ENCODE results near the gene ALOX5. TPM values are rescaled to one million over a fixed set of nuclear protein-coding genes. Genes with fewer than 3 reads are reported as not detected.

The ALOX5 gene
- total RNA-seq, 1 experiment from 2014 or later = 66.5 TPM

- no peaks in the 10 kb centered on the region for H4K20me1 ChIP-seq (ENCODE audit: insufficient read depth)
- no peaks in the 10 kb centered on the region for H3K9me2 ChIP-seq (ENCODE audit: insufficient read depth)
- TF ChIP-seq EZH2 (IDR thresholded peaks at IDR 0.05; ENCODE audit: low read depth) (no peak), CTCF (conservative IDR thresholded peaks at IDR 0.05) (no peak)
- H3K4me1 ChIP-seq (replicated peaks; ENCODE audit: insufficient read depth) = no peaks in the 10 kb centered on the region
- H3F3A ChIP-seq (ENCODE audit: insufficient read depth, low read depth) = no peaks in the 10 kb centered on the region
- no peaks in the 10 kb centered on the region for H3K27me3 ChIP-seq (ENCODE audit: insufficient read depth, low read depth)
- ChIA-PET CTCF (no interaction called here), POLR2A (ENCODE audit: unreplicated experiment) (no interaction called here)
- H3K36me3 ChIP-seq (ENCODE audit: low read depth) = no peaks in the 10 kb centered on the region
- no peak for DNase-seq
- BruUV-seq (replicated peaks) = no TSS peak
- intact Hi-C loops (cut with micrococcal nuclease; ENCODE audit: unreplicated experiment) = no loop called here
- no peak overlapping the region for H3K27ac ChIP-seq
- H2AFZ ChIP-seq = no peak overlapping the region
- no peak overlapping the region for H3K4me3 ChIP-seq
- H3K4me2 ChIP-seq = no peak overlapping the region
- H3K9me3 ChIP-seq (ENCODE audit: insufficient read depth, low read depth) = no peaks in the 10 kb centered on the region
- H3K79me2 ChIP-seq (ENCODE audit: low read depth) = no peaks in the 10 kb centered on the region
Observed at GRCh38 chr10:45488365-45488764, 114.3 kb downstream of the ALOX5 start.

- H3K9me3 ChIP-seq (ENCODE audit: insufficient read depth, low read depth) = peaks cover 4% of the 10 kb centered on the region
- no peak overlapping the region for H2AFZ ChIP-seq
- no peak overlapping the region for H3K4me2 ChIP-seq
- H3K79me2 ChIP-seq (ENCODE audit: low read depth) = no peaks in the 10 kb centered on the region
- ChIA-PET CTCF (no interaction called here), POLR2A (ENCODE audit: unreplicated experiment) (no interaction called here)
- H3K4me1 ChIP-seq (replicated peaks; ENCODE audit: insufficient read depth) = no peaks in the 10 kb centered on the region
- no peaks in the 10 kb centered on the region for H3K36me3 ChIP-seq (ENCODE audit: low read depth)
- no peaks in the 10 kb centered on the region for H3F3A ChIP-seq (ENCODE audit: insufficient read depth, low read depth)
- no peak for DNase-seq
- BruUV-seq (replicated peaks) = no TSS peak
- H3K9me2 ChIP-seq (ENCODE audit: insufficient read depth) = no peaks in the 10 kb centered on the region
- intact Hi-C loops (cut with micrococcal nuclease; ENCODE audit: unreplicated experiment) = no loop called here
- TF ChIP-seq EZH2 (IDR thresholded peaks at IDR 0.05; ENCODE audit: low read depth) = no peak
- TF ChIP-seq CTCF (conservative IDR thresholded peaks at IDR 0.05) = no peak
- H3K27me3 ChIP-seq (ENCODE audit: insufficient read depth, low read depth) = no peaks in the 10 kb centered on the region
- H3K4me3 ChIP-seq = no peak overlapping the region
- no peaks in the 10 kb centered on the region for H4K20me1 ChIP-seq (ENCODE audit: insufficient read depth)
- no peak overlapping the region for H3K27ac ChIP-seq
Observed at GRCh38 chr10:45490277-45490676, 116.3 kb downstream of the ALOX5 start.

- Histone ChIP-seq H3K36me3 (ENCODE audit: low read depth) (no peaks in the 10 kb centered on the region), H4K20me1 (ENCODE audit: insufficient read depth) (no peaks in the 10 kb centered on the region), H3F3A (ENCODE audit: insufficient read depth, low read depth) (no peaks in the 10 kb centered on the region), H3K27me3 (ENCODE audit: insufficient read depth, low read depth) (no peaks in the 10 kb centered on the region), H3K9me3 (ENCODE audit: insufficient read depth, low read depth) (peaks cover 6% of the 10 kb centered on the region), H3K27ac (no peak overlapping the region), H3K4me1 (replicated peaks; ENCODE audit: insufficient read depth) (no peaks in the 10 kb centered on the region), H3K9me2 (ENCODE audit: insufficient read depth) (no peaks in the 10 kb centered on the region), H3K4me3 (no peak overlapping the region), H3K79me2 (ENCODE audit: low read depth) (no peaks in the 10 kb centered on the region), H3K4me2 (no peak overlapping the region), H2AFZ (no peak overlapping the region)
- TF ChIP-seq CTCF (conservative IDR thresholded peaks at IDR 0.05) = no peak
- no peak for TF ChIP-seq EZH2 (IDR thresholded peaks at IDR 0.05; ENCODE audit: low read depth)
- ChIA-PET CTCF (no interaction called here), POLR2A (ENCODE audit: unreplicated experiment) (no interaction called here)
- no TSS peak for BruUV-seq (replicated peaks)
- intact Hi-C loops (cut with micrococcal nuclease; ENCODE audit: unreplicated experiment) = no loop called here
- DNase-seq = no peak
Observed at GRCh38 chr10:45491061-45491460, 117.0 kb downstream of the ALOX5 start.

Other genes starting within 250 kb of the ALOX5 start
- 0.15 TPM in 1 of 2 replicates, not detected in the other for gene OR13A1, start 58.6 kb upstream of the ALOX5 start, total RNA-seq (2021)